ENCODE data around the gene KRT1.
"Not testable (repeated sequence)": the region's sequence is repeated elsewhere in the genome, so short reads cannot be mapped to it uniquely, and the experiment has no call there.

- not testable (repeated sequence) for TF ChIP-seq EZH2 (IDR thresholded peaks at IDR 0.05; ENCODE audit: borderline replicate concordance); CTCF (IDR thresholded peaks at IDR 0.05; ENCODE audit: poor library complexity)
Measured at GRCh38 chr12:52712122-52712521, 31.9 kb upstream of the KRT1 start.
